GM12878 (cell line): ENCODE results near the gene SOX30. TPM values are rescaled to one million over a fixed set of nuclear protein-coding genes. Genes with fewer than 3 reads are reported as not detected.

Experiments used
- ATAC-seq: fragments of 200-7000 bp; cut with Tn5 transposase; 3 replicates; pipeline ENCODE4 v1.9.1; 2020; ENCODE audit warnings: mild to moderate bottlenecking, moderate library complexity
- BruUV-seq: library from RNA; stranded (reverse); fragments of 400-500 nt; replicated peaks from 2 replicates; lab custom pipeline; 2021; lab: Mats Ljungman, UMichigan
- CTCF ChIA-PET: fragments of 300-600 bp; sonication (Branson Sonifier 250); formaldehyde crosslinking; extraction: SDS; loops from one replicate; lab custom pipeline; 2021; ENCODE audit warnings: inconsistent platforms; lab: Yijun Ruan, JAX
- POLR2A ChIA-PET: fragments of 350-600 bp; formaldehyde crosslinking; extraction: SDS; loops from one replicate; lab custom pipeline; 2021; ENCODE audit warnings: inconsistent platforms; lab: Charles Lee
- RAD21 ChIA-PET: fragments of 300-600 bp; sonication (Branson Sonifier 250); formaldehyde crosslinking; loops from one replicate; lab custom pipeline; 2023; ENCODE audit warnings: antibody characterized with exemption; ENCODE audit not compliant: unreplicated experiment; lab: Charles Lee
- SMC1A ChIA-PET: fragments of 300-600 bp; sonication (Branson Sonifier 250); formaldehyde crosslinking; loops from one replicate; lab custom pipeline; 2023; ENCODE audit not compliant: unreplicated experiment, uncharacterized antibody; lab: Charles Lee
- DNase-seq: peaks from one replicate; pipeline ENCODE4 v3.0.0-alpha.2; 2011; ENCODE audit warnings: low read depth, low spot score
- FAIRE-seq: peaks from 3 replicates; lab custom pipeline; 2011; peaks lifted over from hg19 to GRCh38; lab: Jason Lieb, UNC
- H2AFZ ChIP-seq: 2 replicates; pipeline ENCODE4 v1.6.0; 2011; ENCODE audit warnings: low read depth, low read length, control low read depth; ENCODE audit not compliant: control insufficient read depth
- H3K27ac ChIP-seq: 2 replicates; pipeline ENCODE4 v1.5.1; 2011; ENCODE audit warnings: control low read depth; ENCODE audit not compliant: control insufficient read depth, insufficient read depth
- H3K27me3 ChIP-seq, 2 experiments: replicated peaks in 1 of 2; 2 replicates each; pipeline versions ENCODE4 v1.6.0 to v1.6.1; 2011; ENCODE audit warnings: low read length in 1 of 2; ENCODE audit not compliant: control insufficient read depth in 2 of 2, insufficient read depth in 2 of 2
- H3K36me3 ChIP-seq, 2 experiments: 2 replicates each; pipeline ENCODE4 v1.5.1; 2011; ENCODE audit warnings: low read length in 1 of 2; ENCODE audit not compliant: control insufficient read depth in 2 of 2, insufficient read depth in 2 of 2
- H3K4me1 ChIP-seq: 2 replicates; pipeline ENCODE4 v1.6.1; 2011; ENCODE audit warnings: mild to moderate bottlenecking, low read length, moderate library complexity, mixed read lengths; ENCODE audit not compliant: control insufficient read depth, insufficient read depth
- H3K4me2 ChIP-seq: 2 replicates; pipeline ENCODE4 v1.6.0; 2011; ENCODE audit warnings: control low read depth; ENCODE audit not compliant: control insufficient read depth, insufficient read depth
- H3K4me3 ChIP-seq: fragments of 200-600 bp; sonication (generic); 2 replicates; pipeline ENCODE4 v1.5.1; 2016
- H3K79me2 ChIP-seq: 2 replicates; pipeline ENCODE4 v1.6.0; 2011; ENCODE audit warnings: low read length; ENCODE audit not compliant: control insufficient read depth, insufficient read depth
- H3K9ac ChIP-seq: 2 replicates; pipeline ENCODE4 v1.8.0; 2011; ENCODE audit warnings: low read length, control low read depth, mixed read lengths; ENCODE audit not compliant: control insufficient read depth, insufficient read depth
- H3K9me3 ChIP-seq: replicated peaks from 3 replicates; pipeline ENCODE4 v1.5.1; 2011; ENCODE audit warnings: mild to moderate bottlenecking, low read length; ENCODE audit not compliant: control insufficient read depth, insufficient read depth
- H4K20me1 ChIP-seq: 2 replicates; pipeline ENCODE4 v1.6.0; 2011; ENCODE audit not compliant: control insufficient read depth, insufficient read depth
- FOXM1 ChIP-seq: IDR thresholded peaks from 2 replicates; pipeline ENCODE4 v1.6.1; 2012; ENCODE audit warnings: low read depth, mild to moderate bottlenecking, inconsistent platforms, low read length, moderate library complexity
- WGBS: methylation state at CpG from one replicate; pipeline ENCODE4 v1.1.6; 2016; ENCODE audit warnings: low lambda C conversion rate; ENCODE audit not compliant: insufficient replicate concordance, insufficient coverage; ENCODE audit errors: missing lambda C conversion rate; 5-methylcytosine and 5-hydroxymethylcytosine counted together
- in situ Hi-C: fragments of 300-500 bp; cut with MboI; formaldehyde crosslinking; loops from 9 replicates; pipeline ENCODE4 v1.14.3; 2018; ENCODE audit warnings: mixed read lengths
- intact Hi-C: fragments of 100-400 bp; cut with micrococcal nuclease; formaldehyde crosslinking; loops from one replicate; pipeline ENCODE4 v1.14.2; 2022; ENCODE audit not compliant: unreplicated experiment
- polyA plus RNA-seq, 11 experiments: library from polyadenylated mRNA; depleted of rRNA in 4 of 11; unstranded in 6 of 11; stranded (reverse) in 5 of 11; fragments of >200 nt; fragmentation: Nextera tagmentation in 4 of 11; fragmentation: Illumina TruSeq in 1 of 11; extraction: Ambion mirVana in 4 of 11; extraction: Trizol in 1 of 11; gene quantifications; 1 replicate in 1 of 11; 2 replicates in 10 of 11; pipeline versions ENCODE4 v1.2.1 to v1.2.3, GENCODE V29; 2011 to 2016; ENCODE audit warnings: inconsistent platforms in 2 of 11, missing spikeins in 2 of 11, low read depth in 1 of 11
- total RNA-seq, 4 experiments: library from RNA; depleted of rRNA in 3 of 4; stranded (reverse); fragments of >200 nt in 3 of 4; fragmentation: Illumina TruSeq in 1 of 4; extraction: Trizol in 1 of 4; gene quantifications; 2 replicates each; pipeline versions ENCODE4 v1.2.1 to v1.2.3, GENCODE V29; 2013 to 2021
- TF ChIP-seq, protein P1 (sequence below): fragments of 150-350 bp; IDR thresholded peaks from 2 replicates; pipeline ENCODE4 v1.6.1; 2016; ENCODE audit warnings: low read depth, low read length

SOX30 gene
- total and polyA plus RNA-seq, 10 of the 15 experiments (the other 5 are each of a cell fraction or from before 2014, with no cell fraction given) = 0.06 to 0.32 (median 0.10) TPM; not detected in 2

DNA sequence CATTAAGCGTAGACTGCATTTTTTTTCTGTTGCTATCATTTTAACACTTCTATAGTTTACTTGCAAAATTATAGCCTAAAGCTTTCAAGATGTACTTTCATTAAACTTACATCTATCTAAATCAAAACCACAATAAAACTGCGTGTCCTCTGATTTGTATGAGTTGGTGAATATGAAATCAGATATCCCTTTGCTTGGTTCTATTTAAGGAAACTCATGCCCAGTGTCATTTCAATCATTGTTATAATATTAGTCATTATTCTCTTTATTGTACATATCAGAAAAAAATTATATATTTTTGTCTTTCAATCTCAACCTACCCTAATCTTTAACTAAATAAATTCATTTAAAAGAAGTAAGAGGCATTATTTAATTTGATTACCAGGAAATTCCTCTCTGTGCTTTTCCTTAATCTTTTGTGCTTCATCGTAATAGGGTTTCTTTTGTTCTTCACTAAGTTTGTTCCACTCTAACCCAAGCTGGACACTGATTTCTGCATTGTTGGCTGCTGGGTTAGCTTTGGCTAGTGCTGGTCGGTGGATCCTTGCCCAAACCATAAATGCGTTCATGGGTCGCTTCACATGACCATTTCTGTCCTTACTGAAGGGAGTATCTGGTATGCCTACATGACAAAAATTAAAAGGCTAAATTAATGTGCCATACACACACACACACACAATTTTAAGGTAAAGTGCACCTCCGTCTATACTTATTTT lies 3.8 kb downstream of the SOX30 start:
- FAIRE-seq = no peak
- Histone ChIP-seq H3K4me2 (no peak overlapping the region), H3K9ac (no peak overlapping the region), H3K9me3 (peaks cover 6% of the 10 kb centered on the region; the same call in 2 of the 3 replicates), H3K36me3 (no peaks in the 10 kb centered on the region), H4K20me1 (no peaks in the 10 kb centered on the region), H3K4me3 (no peak overlapping the region), H3K27me3 (no peaks in the 10 kb centered on the region), H3K79me2 (no peaks in the 10 kb centered on the region), H3K27ac (no peak overlapping the region), H3K4me1 (no peaks in the 10 kb centered on the region), H2AFZ (no peak overlapping the region)
- no peak for ATAC-seq
- 67% methylated on average over 7 of the region's 7 CpGs for WGBS
- RAD21 ChIA-PET = no interaction called here
- BruUV-seq = no TSS peak
- SMC1A ChIA-PET = interaction anchor here (1.0 to 2.8 kb wide), 3 partner anchors 11 to 36 kb away, joined by 3 to 9 read pairs (median 6); no protein-coding TSS in a partner anchor
- TF ChIP-seq FOXM1 = no peak
- TF ChIP-seq, protein P1, sequence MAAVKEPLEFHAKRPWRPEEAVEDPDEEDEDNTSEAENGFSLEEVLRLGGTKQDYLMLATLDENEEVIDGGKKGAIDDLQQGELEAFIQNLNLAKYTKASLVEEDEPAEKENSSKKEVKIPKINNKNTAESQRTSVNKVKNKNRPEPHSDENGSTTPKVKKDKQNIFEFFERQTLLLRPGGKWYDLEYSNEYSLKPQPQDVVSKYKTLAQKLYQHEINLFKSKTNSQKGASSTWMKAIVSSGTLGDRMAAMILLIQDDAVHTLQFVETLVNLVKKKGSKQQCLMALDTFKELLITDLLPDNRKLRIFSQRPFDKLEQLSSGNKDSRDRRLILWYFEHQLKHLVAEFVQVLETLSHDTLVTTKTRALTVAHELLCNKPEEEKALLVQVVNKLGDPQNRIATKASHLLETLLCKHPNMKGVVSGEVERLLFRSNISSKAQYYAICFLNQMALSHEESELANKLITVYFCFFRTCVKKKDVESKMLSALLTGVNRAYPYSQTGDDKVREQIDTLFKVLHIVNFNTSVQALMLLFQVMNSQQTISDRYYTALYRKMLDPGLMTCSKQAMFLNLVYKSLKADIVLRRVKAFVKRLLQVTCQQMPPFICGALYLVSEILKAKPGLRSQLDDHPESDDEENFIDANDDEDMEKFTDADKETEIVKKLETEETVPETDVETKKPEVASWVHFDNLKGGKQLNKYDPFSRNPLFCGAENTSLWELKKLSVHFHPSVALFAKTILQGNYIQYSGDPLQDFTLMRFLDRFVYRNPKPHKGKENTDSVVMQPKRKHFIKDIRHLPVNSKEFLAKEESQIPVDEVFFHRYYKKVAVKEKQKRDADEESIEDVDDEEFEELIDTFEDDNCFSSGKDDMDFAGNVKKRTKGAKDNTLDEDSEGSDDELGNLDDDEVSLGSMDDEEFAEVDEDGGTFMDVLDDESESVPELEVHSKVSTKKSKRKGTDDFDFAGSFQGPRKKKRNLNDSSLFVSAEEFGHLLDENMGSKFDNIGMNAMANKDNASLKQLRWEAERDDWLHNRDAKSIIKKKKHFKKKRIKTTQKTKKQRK = no peak
- intact Hi-C loops = no loop called here
- in situ Hi-C loops = no loop called here
- DNase-seq = no peak
- CTCF ChIA-PET = interaction anchor here (0.8 to 1.0 kb wide), 2 partner anchors 11 to 21 kb away, joined by 3 read pairs; no protein-coding TSS in a partner anchor
- POLR2A ChIA-PET = no interaction called here
